Esophagus muscularis mucosa (tissue), 4 donors: ENCODE data around the gene NR3C2. TPM values are rescaled to one million over a fixed set of nuclear protein-coding genes. Genes with fewer than 3 reads are reported as not detected.

Source experiments
- DNase-seq: peaks from one replicate; pipeline ENCODE4 v3.0.0-alpha.2; 2017; ENCODE audit errors: extremely low spot score
- H3K27ac ChIP-seq, 4 donors: fragments of 200-600 bp; sonication (generic); replicated peaks in 1 of 4; 1 replicate in 3 of 4; 2 replicates in 1 of 4; pipeline ENCODE4 v1.5.1; 2016 to 2019; ENCODE audit warnings: mild to moderate bottlenecking in 1 of 4
- H3K27me3 ChIP-seq, 4 donors: fragments of 200-600 bp; sonication (generic); one replicate each; pipeline versions ENCODE4 v1.5.1 to v1.6.0; 2016 to 2019
- H3K36me3 ChIP-seq, 4 donors: fragments of 200-600 bp; sonication (generic); one replicate each; pipeline ENCODE4 v1.5.1; 2016 to 2019
- H3K4me1 ChIP-seq, 4 donors: fragments of 200-600 bp; sonication (generic); one replicate each; pipeline ENCODE4 v1.5.1; 2016 to 2019
- H3K4me3 ChIP-seq, 4 donors: fragments of 200-600 bp; sonication (generic); 1 replicate in 2 of 4; 2 replicates in 2 of 4; pipeline ENCODE4 v1.5.1; 2016 to 2019; ENCODE audit warnings: mild to moderate bottlenecking in 4 of 4, moderate library complexity in 1 of 4
- H3K9me3 ChIP-seq, 4 donors: fragments of 200-600 bp; sonication (generic); 1 replicate in 3 of 4; 2 replicates in 1 of 4; pipeline ENCODE4 v1.5.1; 2016 to 2019
- EP300 ChIP-seq: sonication (generic); formaldehyde crosslinking; IDR thresholded peaks from one replicate; pipeline ENCODE4 v1.6.1; 2017; ENCODE audit warnings: antibody characterized with exemption
- POLR2A ChIP-seq: fragments of 450-650 bp; IDR thresholded peaks from one replicate; pipeline ENCODE4 v1.6.1; 2017; ENCODE audit warnings: antibody characterized with exemption, moderate library complexity, mild to moderate bottlenecking, low read depth
- POLR2AphosphoS5 ChIP-seq, 2 donors: sonication (generic); formaldehyde crosslinking; IDR thresholded peaks; one replicate each; pipeline ENCODE4 v1.6.1; 2017; ENCODE audit warnings: antibody characterized with exemption in 2 of 2
- WGBS: methylation state at CpG from one replicate; pipeline ENCODE4 v1.1.5; 2018; 5-methylcytosine and 5-hydroxymethylcytosine counted together
- intact Hi-C: fragments of 100-400 bp; cut with DNase I; formaldehyde crosslinking; loops from one replicate; pipeline ENCODE4 v1.15.1; 2023
- total RNA-seq, 4 donors: library from RNA; depleted of rRNA; stranded (reverse); fragments of >200 nt; gene quantifications; one replicate each; pipeline versions ENCODE4 v1.1.0 to v1.2.1, GENCODE V29; 2016
- TF ChIP-seq, protein P1 (sequence below), 3 experiments: fragments of 200-600 bp in 2 of 3; fragments of 450-650 bp in 1 of 3; sonication (generic) in 2 of 3; IDR thresholded peaks; one replicate each; pipeline ENCODE4 v1.5.1; 2017 to 2019; ENCODE audit warnings: antibody characterized with exemption in 3 of 3, mild to moderate bottlenecking in 2 of 3, moderate library complexity in 1 of 3

The NR3C2 gene
- total RNA-seq, 4 donors from 2014 or later = 10.0 to 14.6 (median 12.1) TPM

DNA sequence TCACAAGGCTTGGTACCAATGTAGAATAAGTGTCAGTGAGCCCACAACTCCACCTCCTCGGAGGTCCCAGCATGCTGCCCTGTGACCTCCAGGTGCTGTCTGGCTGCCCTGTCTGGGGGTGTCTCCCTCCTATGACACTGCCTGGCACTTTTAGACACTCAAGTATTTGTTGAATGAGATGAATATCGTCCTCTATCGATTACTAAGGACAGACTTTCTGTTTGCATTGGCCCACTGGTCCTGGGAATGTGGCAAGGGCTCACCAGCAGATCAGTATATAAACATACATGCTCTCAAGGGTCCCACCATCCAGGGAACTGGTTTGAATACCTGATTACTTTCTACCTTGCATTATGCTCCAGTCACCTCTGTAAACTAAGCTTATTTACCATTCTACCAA is 333.0 kb downstream of the NR3C2 start:
- DNase-seq = no peak
- Histone ChIP-seq H3K27me3 (no peaks in the 10 kb centered on the region), H3K9me3 (peaks cover 0 to 5% (median 0%) of the 10 kb centered on the region in 4 donors), H3K27ac (no peak overlapping the region), H3K4me1 (no peaks in the 10 kb centered on the region), H3K36me3 (peaks cover 22 to 57% (median 37%) of the 10 kb centered on the region in 4 donors), H3K4me3 (no peak overlapping the region)
- no peak for TF ChIP-seq POLR2AphosphoS5 (IDR thresholded peaks at IDR 0.05)
- WGBS = 100% methylated on average over 2 of the region's 3 CpGs
- intact Hi-C loops = no loop called here

DNA sequence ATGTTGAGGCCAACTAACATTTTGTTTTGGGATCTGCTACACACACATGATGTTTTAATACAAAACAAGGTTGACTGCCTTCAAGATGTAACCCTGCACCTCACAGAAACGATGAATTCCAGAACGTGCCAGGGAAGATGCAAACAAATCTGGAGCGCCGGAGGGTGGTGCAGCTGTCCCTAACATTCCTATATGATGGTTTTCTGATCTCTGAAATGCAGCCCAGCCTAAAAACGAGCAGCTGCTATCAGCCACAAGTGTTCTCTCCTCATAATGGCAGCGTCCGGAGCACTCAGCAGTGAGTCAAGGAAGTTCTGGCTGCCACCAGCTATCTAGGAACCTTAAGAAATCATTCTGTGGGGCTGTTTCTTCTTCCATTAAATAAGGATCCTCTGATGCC is 333.4 kb downstream of the NR3C2 start:
- no peaks in the 10 kb centered on the region for H3K27me3 ChIP-seq
- intact Hi-C loops = no loop called here
- TF ChIP-seq, protein P1, sequence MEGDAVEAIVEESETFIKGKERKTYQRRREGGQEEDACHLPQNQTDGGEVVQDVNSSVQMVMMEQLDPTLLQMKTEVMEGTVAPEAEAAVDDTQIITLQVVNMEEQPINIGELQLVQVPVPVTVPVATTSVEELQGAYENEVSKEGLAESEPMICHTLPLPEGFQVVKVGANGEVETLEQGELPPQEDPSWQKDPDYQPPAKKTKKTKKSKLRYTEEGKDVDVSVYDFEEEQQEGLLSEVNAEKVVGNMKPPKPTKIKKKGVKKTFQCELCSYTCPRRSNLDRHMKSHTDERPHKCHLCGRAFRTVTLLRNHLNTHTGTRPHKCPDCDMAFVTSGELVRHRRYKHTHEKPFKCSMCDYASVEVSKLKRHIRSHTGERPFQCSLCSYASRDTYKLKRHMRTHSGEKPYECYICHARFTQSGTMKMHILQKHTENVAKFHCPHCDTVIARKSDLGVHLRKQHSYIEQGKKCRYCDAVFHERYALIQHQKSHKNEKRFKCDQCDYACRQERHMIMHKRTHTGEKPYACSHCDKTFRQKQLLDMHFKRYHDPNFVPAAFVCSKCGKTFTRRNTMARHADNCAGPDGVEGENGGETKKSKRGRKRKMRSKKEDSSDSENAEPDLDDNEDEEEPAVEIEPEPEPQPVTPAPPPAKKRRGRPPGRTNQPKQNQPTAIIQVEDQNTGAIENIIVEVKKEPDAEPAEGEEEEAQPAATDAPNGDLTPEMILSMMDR (IDR thresholded peaks at IDR 0.05) = no peak
- TF ChIP-seq EP300 = no peak
- no peak for TF ChIP-seq POLR2A
- TF ChIP-seq POLR2AphosphoS5 (IDR thresholded peaks at IDR 0.05) = no peak
- H3K4me3 ChIP-seq = no peak overlapping the region
- DNase-seq = no peak
- no peaks in the 10 kb centered on the region for H3K4me1 ChIP-seq
- peaks cover 20 to 52% (median 36%) of the 10 kb centered on the region in 4 donors for H3K36me3 ChIP-seq
- 86% methylated on average over 7 of the region's 7 CpGs for WGBS
- no peak overlapping the region for H3K27ac ChIP-seq
- H3K9me3 ChIP-seq = peaks cover 0 to 5% (median 0%) of the 10 kb centered on the region in 4 donors

DNA sequence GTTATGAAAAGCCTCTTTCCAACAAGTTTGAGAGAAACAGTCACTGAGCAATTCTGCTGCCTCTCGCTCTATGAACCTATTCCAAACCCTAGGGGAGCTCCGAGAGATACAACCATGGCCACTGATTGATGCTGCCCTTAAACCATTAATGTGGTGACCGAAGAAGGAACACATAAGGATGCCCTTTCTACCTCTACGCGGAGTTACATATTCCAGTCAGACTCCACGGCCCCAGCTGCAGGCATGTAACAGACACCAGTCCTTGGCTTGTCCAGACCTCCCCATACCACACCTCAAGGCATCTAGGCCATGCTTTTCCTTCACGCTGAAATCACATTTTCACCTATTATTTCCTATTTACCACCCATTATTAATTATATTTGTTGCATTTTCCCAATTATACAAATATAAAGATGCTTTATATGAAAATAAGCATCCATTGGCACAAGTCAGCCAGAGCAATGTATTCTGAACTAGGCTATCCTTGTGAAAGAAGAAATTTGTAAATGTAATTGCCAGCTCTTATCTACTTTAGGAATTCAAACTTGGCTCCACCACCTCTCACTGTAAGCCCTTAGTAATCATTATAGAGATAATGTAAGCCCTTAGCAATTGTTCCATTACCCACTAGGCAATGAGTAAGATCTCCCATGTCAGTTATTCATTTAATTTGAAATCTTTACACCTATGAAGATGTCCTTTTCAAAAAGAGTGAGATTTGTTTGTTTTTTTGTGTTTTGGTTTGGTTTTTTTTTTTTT is 338.4 kb downstream of the NR3C2 start:
- no peak for DNase-seq
- no peak overlapping the region for H3K4me3 ChIP-seq
- TF ChIP-seq, protein P1 (IDR thresholded peaks at IDR 0.05) = no peak
- TF ChIP-seq POLR2A (no peak), EP300 (no peak), POLR2AphosphoS5 (IDR thresholded peaks at IDR 0.05) (no peak)
- H3K9me3 ChIP-seq = peaks cover 0 to 5% (median 0%) of the 10 kb centered on the region in 4 donors
- WGBS = 94% methylated on average over 7 of the region's 7 CpGs
- H3K4me1 ChIP-seq = no peaks in the 10 kb centered on the region
- H3K36me3 ChIP-seq = peaks cover 0 to 33% (median 18%) of the 10 kb centered on the region in 4 donors
- intact Hi-C loops = no loop called here
- H3K27me3 ChIP-seq = no peaks in the 10 kb centered on the region
- H3K27ac ChIP-seq = no peak overlapping the region

DNA sequence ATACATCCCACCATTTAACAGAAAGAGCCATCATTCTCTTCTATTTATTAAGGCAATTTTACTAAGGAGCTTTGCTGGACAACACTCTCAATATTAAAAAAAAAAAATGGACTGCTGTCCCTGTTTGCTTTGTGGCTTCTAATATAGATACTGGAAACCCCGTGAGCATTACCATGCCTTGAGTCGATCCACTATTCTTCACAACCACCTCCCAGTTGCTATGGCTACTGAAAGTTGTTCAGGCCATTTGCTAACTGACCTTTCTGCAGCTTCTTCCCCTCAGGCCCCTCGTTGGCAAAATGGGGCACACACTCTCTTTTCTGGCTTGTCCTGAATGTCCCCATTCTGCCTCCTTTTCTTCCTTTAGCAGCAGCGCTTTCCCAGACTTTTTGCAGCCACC is 340.4 kb downstream of the NR3C2 start:
- TF ChIP-seq, protein P1 (IDR thresholded peaks at IDR 0.05) = no peak
- no peak for TF ChIP-seq POLR2AphosphoS5 (IDR thresholded peaks at IDR 0.05)
- no peak for TF ChIP-seq EP300
- TF ChIP-seq POLR2A = no peak
- Histone ChIP-seq H3K4me3 (no peak overlapping the region), H3K4me1 (no peaks in the 10 kb centered on the region), H3K36me3 (peaks cover 0 to 29% (median 6%) of the 10 kb centered on the region in 4 donors), H3K9me3 (peaks cover 0 to 3% (median 0%) of the 10 kb centered on the region in 4 donors), H3K27me3 (no peaks in the 10 kb centered on the region), H3K27ac (no peak overlapping the region)
- no peak for DNase-seq
- 79% methylated on average over 4 of the region's 4 CpGs for WGBS
- intact Hi-C loops = no loop called here

DNA sequence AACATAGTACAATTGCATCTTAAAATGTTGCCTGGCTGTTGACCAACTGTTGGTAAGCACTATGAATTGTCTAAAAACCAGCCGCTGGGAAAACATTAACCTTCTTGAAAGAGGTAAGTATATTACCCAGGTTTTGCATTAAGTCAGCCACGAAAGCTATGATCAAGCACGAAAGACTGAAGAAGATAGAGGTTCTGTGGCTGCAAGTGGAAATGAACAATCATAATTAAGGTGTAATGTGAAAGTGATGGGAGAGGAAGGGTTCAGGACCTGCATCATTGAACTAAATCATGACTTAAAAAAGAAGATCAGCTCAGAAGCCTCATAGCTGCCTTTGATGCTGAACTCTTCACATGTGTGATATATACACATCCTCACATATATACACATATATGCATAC is 341.0 kb downstream of the NR3C2 start:
- intact Hi-C loops = no loop called here
- WGBS = 98% methylated on average over 3 of the region's 3 CpGs
- Histone ChIP-seq H3K9me3 (no peaks in the 10 kb centered on the region), H3K27ac (no peak overlapping the region), H3K27me3 (no peaks in the 10 kb centered on the region), H3K4me1 (no peaks in the 10 kb centered on the region), H3K36me3 (peaks cover 0 to 29% (median 6%) of the 10 kb centered on the region in 4 donors), H3K4me3 (no peak overlapping the region)
- TF ChIP-seq POLR2AphosphoS5 (IDR thresholded peaks at IDR 0.05) (no peak), EP300 (no peak), POLR2A (no peak)
- TF ChIP-seq, protein P1 (IDR thresholded peaks at IDR 0.05) = no peak
- DNase-seq = no peak
